Neural progenitor cell (in vitro differentiated cells): ENCODE results near the gene DSC3. TPM values are rescaled to one million over a fixed set of nuclear protein-coding genes. Genes with fewer than 3 reads are reported as not detected.
"Not testable (repeated sequence)": the region's sequence is repeated elsewhere in the genome, so short reads cannot be mapped to it uniquely, and the experiment has no call there.

Experiments used
- DNase-seq: peaks from one replicate; pipeline ENCODE4 v3.0.0-alpha.2; 2016; ENCODE audit warnings: low spot score
- H2AFZ ChIP-seq: fragments of 200-600 bp; sonication (generic); replicated peaks from 2 replicates; pipeline ENCODE4 v1.6.1; 2016; ENCODE audit warnings: antibody characterized with exemption
- H3F3A ChIP-seq: fragments of 200-600 bp; sonication (generic); 2 replicates; pipeline ENCODE4 v1.6.1; 2016; ENCODE audit warnings: antibody characterized with exemption, low read depth
- H3K27ac ChIP-seq: fragments of 200-600 bp; sonication (generic); 2 replicates; pipeline ENCODE4 v1.5.1; 2016; ENCODE audit warnings: mild to moderate bottlenecking
- H3K27me3 ChIP-seq: fragments of 200-600 bp; sonication (generic); 2 replicates; pipeline ENCODE4 v1.6.1; 2016; ENCODE audit warnings: mild to moderate bottlenecking, moderate library complexity
- H3K36me3 ChIP-seq: fragments of 200-600 bp; sonication (generic); 2 replicates; pipeline ENCODE4 v1.5.1; 2016
- H3K4me1 ChIP-seq: fragments of 200-600 bp; sonication (generic); 2 replicates; pipeline ENCODE4 v1.6.1; 2016; ENCODE audit warnings: mixed run types
- H3K4me2 ChIP-seq: fragments of 200-600 bp; sonication (generic); 2 replicates; pipeline ENCODE4 v1.6.1; 2016
- H3K4me3 ChIP-seq: fragments of 200-600 bp; sonication (generic); 2 replicates; pipeline ENCODE4 v1.5.1; 2016
- H3K79me2 ChIP-seq: fragments of 200-600 bp; sonication (generic); 2 replicates; pipeline ENCODE4 v1.6.1; 2016; ENCODE audit warnings: low read depth
- H3K9ac ChIP-seq: fragments of 200-600 bp; sonication (generic); 2 replicates; pipeline ENCODE4 v1.6.1; 2016
- H3K9me3 ChIP-seq: fragments of 200-600 bp; sonication (generic); 2 replicates; pipeline ENCODE4 v1.5.1; 2016; ENCODE audit warnings: low read depth
- H4K20me1 ChIP-seq: fragments of 200-600 bp; sonication (generic); 2 replicates; pipeline ENCODE4 v1.6.1; 2016; ENCODE audit warnings: low read depth
- H3K27ac Mint-ChIP-seq: 3 replicates; pipeline ENCODE4 v1.8.0; 2021; ENCODE audit warnings: mixed read lengths
- H3K27me3 Mint-ChIP-seq: 2 replicates; pipeline ENCODE4 v1.8.0; 2022; ENCODE audit warnings: low read depth, mild to moderate bottlenecking, inconsistent platforms, moderate library complexity, mixed read lengths; ENCODE audit not compliant: insufficient read depth
- H3K36me3 Mint-ChIP-seq: 3 replicates; pipeline ENCODE4 v1.8.0; 2021; ENCODE audit warnings: mixed read lengths
- H3K4me1 Mint-ChIP-seq: 3 replicates; pipeline ENCODE4 v1.8.0; 2021; ENCODE audit warnings: mixed read lengths
- H3K4me3 Mint-ChIP-seq: 3 replicates; pipeline ENCODE4 v1.8.0; 2021; ENCODE audit warnings: mild to moderate bottlenecking, moderate library complexity, mixed read lengths
- H3K9me3 Mint-ChIP-seq: 3 replicates; pipeline ENCODE4 v1.8.0; 2020; ENCODE audit warnings: mixed read lengths
- EZH2 ChIP-seq: fragments of 200-600 bp; sonication (generic); IDR thresholded peaks from 2 replicates; pipeline ENCODE4 v1.6.1; 2017; ENCODE audit warnings: antibody characterized with exemption, mild to moderate bottlenecking, moderate library complexity
- EZH2phosphoT487 ChIP-seq: fragments of 200-600 bp; sonication (generic); IDR thresholded peaks from 2 replicates; pipeline ENCODE4 v1.6.1; 2017; ENCODE audit warnings: antibody characterized with exemption
- total RNA-seq: library from RNA; depleted of rRNA; stranded (reverse); fragments of >200 nt; gene quantifications from 2 replicates; pipeline ENCODE4 v1.2.3, GENCODE V29; 2015; ENCODE audit warnings: low replicate concordance
- TF ChIP-seq, protein P1 (sequence below): fragments of 200-600 bp; sonication (generic); IDR thresholded peaks from 2 replicates; pipeline ENCODE4 v1.5.1; 2017; ENCODE audit warnings: antibody characterized with exemption, mild to moderate bottlenecking

The DSC3 gene
- total RNA-seq, 1 donor from 2014 or later = 1.8 TPM

- Histone ChIP-seq H3K9ac (no peak overlapping the region), H3K36me3 (no peaks in the 10 kb centered on the region), H3K9me3 (peaks cover 4% of the 10 kb centered on the region), H3K27me3 (peaks cover 19% of the 10 kb centered on the region), H2AFZ (no peak overlapping the region), H3F3A (no peaks in the 10 kb centered on the region), H3K27ac (no peak overlapping the region), H3K4me2 (no peak overlapping the region), H3K4me1 (no peaks in the 10 kb centered on the region), H3K79me2 (no peaks in the 10 kb centered on the region), H3K4me3 (no peak overlapping the region), H4K20me1 (no peaks in the 10 kb centered on the region)
- no peak for DNase-seq
- no peak for TF ChIP-seq EZH2
- TF ChIP-seq, protein P1, sequence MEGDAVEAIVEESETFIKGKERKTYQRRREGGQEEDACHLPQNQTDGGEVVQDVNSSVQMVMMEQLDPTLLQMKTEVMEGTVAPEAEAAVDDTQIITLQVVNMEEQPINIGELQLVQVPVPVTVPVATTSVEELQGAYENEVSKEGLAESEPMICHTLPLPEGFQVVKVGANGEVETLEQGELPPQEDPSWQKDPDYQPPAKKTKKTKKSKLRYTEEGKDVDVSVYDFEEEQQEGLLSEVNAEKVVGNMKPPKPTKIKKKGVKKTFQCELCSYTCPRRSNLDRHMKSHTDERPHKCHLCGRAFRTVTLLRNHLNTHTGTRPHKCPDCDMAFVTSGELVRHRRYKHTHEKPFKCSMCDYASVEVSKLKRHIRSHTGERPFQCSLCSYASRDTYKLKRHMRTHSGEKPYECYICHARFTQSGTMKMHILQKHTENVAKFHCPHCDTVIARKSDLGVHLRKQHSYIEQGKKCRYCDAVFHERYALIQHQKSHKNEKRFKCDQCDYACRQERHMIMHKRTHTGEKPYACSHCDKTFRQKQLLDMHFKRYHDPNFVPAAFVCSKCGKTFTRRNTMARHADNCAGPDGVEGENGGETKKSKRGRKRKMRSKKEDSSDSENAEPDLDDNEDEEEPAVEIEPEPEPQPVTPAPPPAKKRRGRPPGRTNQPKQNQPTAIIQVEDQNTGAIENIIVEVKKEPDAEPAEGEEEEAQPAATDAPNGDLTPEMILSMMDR = no peak
- TF ChIP-seq EZH2phosphoT487 = no peak
- no peak overlapping the region for H3K27ac Mint-ChIP-seq
- H3K27me3 Mint-ChIP-seq = peaks cover 3% of the 10 kb centered on the region
- peaks cover 4% of the 10 kb centered on the region for H3K9me3 Mint-ChIP-seq
- H3K36me3 Mint-ChIP-seq = no peaks in the 10 kb centered on the region
- H3K4me3 Mint-ChIP-seq = no peak overlapping the region
- H3K4me1 Mint-ChIP-seq = no peaks in the 10 kb centered on the region
These were observed 8.0 kb downstream of the DSC3 start for GRCh38 chr18:31034541-31034940.

DNA sequence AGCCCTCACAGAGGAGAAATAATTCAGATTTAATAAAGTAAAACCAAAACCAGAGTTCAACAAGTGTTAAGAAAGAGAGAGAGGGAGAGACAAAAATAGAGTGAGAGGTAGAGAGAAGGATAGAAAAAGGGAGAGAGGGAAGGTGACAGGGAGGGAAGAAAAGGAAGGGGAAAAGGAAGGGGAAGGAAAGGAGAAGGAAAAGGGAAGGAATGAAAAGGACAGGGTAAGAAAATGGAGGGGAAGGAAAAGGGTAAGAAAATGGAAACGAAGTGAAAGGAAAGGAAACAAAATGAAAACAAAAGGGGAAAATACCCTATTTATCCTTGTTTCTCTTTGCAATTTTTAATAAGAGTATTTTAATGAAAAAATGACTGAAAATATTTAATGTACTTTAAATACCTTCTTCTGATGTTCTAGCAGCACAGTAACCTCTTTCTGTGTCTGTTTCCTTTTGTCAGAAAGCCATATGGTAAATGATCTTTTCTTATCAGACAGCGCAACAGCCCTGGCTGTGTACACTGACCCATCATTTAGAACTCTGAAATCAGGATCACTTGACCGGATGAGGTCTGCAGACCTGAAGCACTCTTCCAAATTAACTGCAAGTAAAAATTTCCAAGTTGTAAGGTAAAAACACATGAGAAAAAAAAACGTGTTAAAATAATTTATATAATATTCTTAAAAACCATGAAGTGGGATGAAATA lies 11.8 kb downstream of the DSC3 start:
- no peaks in the 10 kb centered on the region for H3K4me1 Mint-ChIP-seq
- Histone ChIP-seq H3K4me1 (no peaks in the 10 kb centered on the region), H3K79me2 (no peaks in the 10 kb centered on the region), H3K4me2 (no peak overlapping the region), H3K27me3 (no peaks in the 10 kb centered on the region), H3K36me3 (no peaks in the 10 kb centered on the region), H3K4me3 (no peak overlapping the region), H4K20me1 (no peaks in the 10 kb centered on the region), H3K9me3 (peaks cover 4% of the 10 kb centered on the region), H3K9ac (no peak overlapping the region), H2AFZ (no peak overlapping the region), H3F3A (no peaks in the 10 kb centered on the region), H3K27ac (no peak overlapping the region)
- H3K4me3 Mint-ChIP-seq = no peak overlapping the region
- DNase-seq = no peak
- H3K9me3 Mint-ChIP-seq = peaks cover 4% of the 10 kb centered on the region
- no peaks in the 10 kb centered on the region for H3K36me3 Mint-ChIP-seq
- TF ChIP-seq, protein P1 = no peak
- no peak for TF ChIP-seq EZH2
- TF ChIP-seq EZH2phosphoT487 = no peak
- H3K27ac Mint-ChIP-seq = no peak overlapping the region
- H3K27me3 Mint-ChIP-seq = no peaks in the 10 kb centered on the region

DNA sequence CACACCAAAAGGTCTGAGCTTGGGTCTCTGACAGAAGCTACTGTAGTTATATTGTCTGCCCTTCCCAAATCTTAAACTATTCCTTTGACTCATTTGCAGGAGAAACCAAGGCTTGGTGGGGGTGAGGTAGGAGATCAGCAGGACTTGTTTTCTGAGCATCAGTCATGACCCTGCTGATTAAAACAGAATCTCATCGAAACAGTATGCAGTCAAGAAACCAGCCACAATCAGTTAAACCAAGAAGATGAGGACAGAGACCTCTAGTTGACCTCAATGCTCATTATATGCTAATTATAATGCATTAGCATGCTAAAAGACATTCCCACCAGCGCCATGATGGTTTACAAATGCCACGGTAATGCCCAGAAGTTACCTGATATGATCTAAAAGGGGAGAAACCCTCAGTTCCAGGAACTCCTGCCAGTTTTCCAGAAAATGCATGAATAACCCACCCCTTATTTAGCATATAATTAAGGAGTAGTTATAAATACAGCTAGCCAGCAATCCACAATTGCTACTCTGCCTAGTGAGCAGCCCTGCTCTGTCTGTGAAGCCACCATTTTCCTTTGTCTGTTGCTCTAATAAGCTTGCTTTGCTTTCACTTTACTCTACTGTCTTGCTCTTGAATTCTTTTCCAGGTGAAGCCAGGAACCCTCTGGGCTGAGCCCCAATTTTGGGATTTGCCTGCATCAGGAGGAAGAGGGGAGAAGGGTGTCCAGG lies 26.7 kb downstream of the DSC3 start:
- TF ChIP-seq, protein P1 = no peak
- TF ChIP-seq EZH2 (no peak), EZH2phosphoT487 (no peak)
- Mint-ChIP-seq H3K27me3 (peaks cover 4% of the 10 kb centered on the region), H3K4me1 (no peaks in the 10 kb centered on the region), H3K4me3 (no peak overlapping the region), H3K36me3 (no peaks in the 10 kb centered on the region), H3K27ac (no peak overlapping the region), H3K9me3 (no peaks in the 10 kb centered on the region)
- H3K4me1 ChIP-seq = no peaks in the 10 kb centered on the region
- no peaks in the 10 kb centered on the region for H4K20me1 ChIP-seq
- no peaks in the 10 kb centered on the region for H3F3A ChIP-seq
- H3K27ac ChIP-seq = no peak overlapping the region
- H3K9me3 ChIP-seq = no peaks in the 10 kb centered on the region
- H2AFZ ChIP-seq = no peak overlapping the region
- no peaks in the 10 kb centered on the region for H3K36me3 ChIP-seq
- H3K79me2 ChIP-seq = no peaks in the 10 kb centered on the region
- H3K27me3 ChIP-seq = no peaks in the 10 kb centered on the region
- no peak for DNase-seq
- H3K9ac ChIP-seq = no peak overlapping the region
- no peak overlapping the region for H3K4me3 ChIP-seq
- H3K4me2 ChIP-seq = no peak overlapping the region

- not testable (repeated sequence) for H3K9me3 Mint-ChIP-seq, H4K20me1 ChIP-seq, H3K4me1 ChIP-seq, H3K4me3 Mint-ChIP-seq, H3K27me3 Mint-ChIP-seq, H3F3A ChIP-seq, H3K36me3 Mint-ChIP-seq, H3K4me1 Mint-ChIP-seq, H3K4me3 ChIP-seq, H2AFZ ChIP-seq, H3K9me3 ChIP-seq, H3K79me2 ChIP-seq, H3K36me3 ChIP-seq, H3K4me2 ChIP-seq, DNase-seq, H3K9ac ChIP-seq, H3K27ac Mint-ChIP-seq, H3K27ac ChIP-seq, H3K27me3 ChIP-seq
These were observed 31.1 kb downstream of the DSC3 start for GRCh38 chr18:31011455-31011854.
